GM03348 (cell line): Measurements from ENCODE around the gene MINK1.

Source experiments
- DNase-seq: peaks from one replicate; pipeline ENCODE4 v3.0.0; 2012; ENCODE audit warnings: low spot score

The MINK1 gene

GRCh38 chr17:4833178-4833940, at the start of gene MINK1:
TSS of gene MINK1 (plus strand) at chr17:4833340. CDS start at chr17:4833584, 244 bp downstream.
- peak; percentile 100 for DNase-seq

- no peak for DNase-seq
Observed at GRCh38 chr17:4785311-4786105, 47.6 kb upstream of the MINK1 start.

- peak; percentile 42 for DNase-seq
Observed at GRCh38 chr17:4786106-4786511, 47.0 kb upstream of the MINK1 start, which contains the start of gene VMO1. TSS of gene VMO1 (minus strand) at chr17:4786364. CDS start at chr17:4786352, 12 bp downstream.

GRCh38 chr17:4786516-4786915, 46.6 kb upstream of the MINK1 start:
- no peak for DNase-seq

GRCh38 chr17:4788159-4788806, 44.9 kb upstream of the MINK1 start:
- no peak for DNase-seq

- no peak for DNase-seq
Observed at GRCh38 chr17:4788807-4789700, 44.1 kb upstream of the MINK1 start, which contains the start of gene GLTPD2. TSS of gene GLTPD2 (plus strand) at chr17:4788964. CDS start at chr17:4789012, 48 bp downstream.

- no peak for DNase-seq
Observed at GRCh38 chr17:4789701-4789950, 43.5 kb upstream of the MINK1 start.

GRCh38 chr17:4789951-4790704, 43.0 kb upstream of the MINK1 start:
- DNase-seq, result peak; percentile 96

- no peak for DNase-seq
Observed at GRCh38 chr17:4790705-4791088, 42.4 kb upstream of the MINK1 start.

GRCh38 chr17:4795168-4795567, 38.0 kb upstream of the MINK1 start:
- DNase-seq, result no peak

GRCh38 chr17:4796552-4796920, 36.6 kb upstream of the MINK1 start:
- peak; percentile 74 for DNase-seq

GRCh38 chr17:4800462-4801196, 32.5 kb upstream of the MINK1 start:
- no peak for DNase-seq

- DNase-seq, result no peak
Observed at GRCh38 chr17:4802228-4802627, 30.9 kb upstream of the MINK1 start, which contains the start of gene C17orf114. TSS of gene C17orf114 (minus strand) at chr17:4802328.

- DNase-seq, result no peak
Observed at GRCh38 chr17:4806456-4806776, 26.7 kb upstream of the MINK1 start.

GRCh38 chr17:4806777-4807604, 26.1 kb upstream of the MINK1 start, which contains the start of gene PLD2:
TSS of gene PLD2 (plus strand) at chr17:4807152. CDS start at chr17:4807773, 621 bp downstream.
- DNase-seq, result peak; percentile 100

GRCh38 chr17:4807605-4808377, 25.3 kb upstream of the MINK1 start:
- DNase-seq, result peak; percentile 54

GRCh38 chr17:4808378-4808767, 24.8 kb upstream of the MINK1 start:
- DNase-seq, result no peak

GRCh38 chr17:4810696-4811290, 22.3 kb upstream of the MINK1 start:
- no peak for DNase-seq
